Measurements from ENCODE around the gene SMPD4.
"Not testable (repeated sequence)": the region's sequence is repeated elsewhere in the genome, so short reads cannot be mapped to it uniquely, and the experiment has no call there.

SMPD4 gene

GRCh38 chr2:130138326-130138725 lies 43.1 kb downstream of the SMPD4 start:
- not testable (repeated sequence) for DNase-seq

GRCh38 chr2:130137118-130137517 lies 44.3 kb downstream of the SMPD4 start:
- not testable (repeated sequence) for DNase-seq

GRCh38 chr2:130136546-130136945 lies 44.9 kb downstream of the SMPD4 start:
- DNase-seq = not testable (repeated sequence)

- DNase-seq = no peak
These were observed 45.5 kb downstream of the SMPD4 start for GRCh38 chr2:130135692-130136541.

- DNase-seq = not testable (repeated sequence)
These were observed 52.1 kb downstream of the SMPD4 start, which contains the start of gene POTEF for GRCh38 chr2:130129120-130129829. POTEF (minus strand) TSS chr2:130129222; CDS start chr2:130120515, 8,707 bp downstream.

- DNase-seq = not testable (repeated sequence)
These were observed 52.9 kb downstream of the SMPD4 start for GRCh38 chr2:130128464-130128863.

GRCh38 chr2:130127726-130128125 lies 53.7 kb downstream of the SMPD4 start:
- not testable (repeated sequence) for DNase-seq

- DNase-seq = not testable (repeated sequence)
These were observed 60.5 kb downstream of the SMPD4 start for GRCh38 chr2:130120924-130121323.

- DNase-seq = not testable (repeated sequence)
These were observed 78.6 kb downstream of the SMPD4 start for GRCh38 chr2:130102597-130103363.

Data from femur (tissue), 1 donor.